ENCODE results near the gene INPP5E. TPM values are rescaled to one million over a fixed set of nuclear protein-coding genes. Genes with fewer than 3 reads are reported as not detected.

INPP5E gene
- total RNA-seq, 4 donors from 2014 or later = 10.0 to 17.8 (median 12.1) TPM

DNA sequence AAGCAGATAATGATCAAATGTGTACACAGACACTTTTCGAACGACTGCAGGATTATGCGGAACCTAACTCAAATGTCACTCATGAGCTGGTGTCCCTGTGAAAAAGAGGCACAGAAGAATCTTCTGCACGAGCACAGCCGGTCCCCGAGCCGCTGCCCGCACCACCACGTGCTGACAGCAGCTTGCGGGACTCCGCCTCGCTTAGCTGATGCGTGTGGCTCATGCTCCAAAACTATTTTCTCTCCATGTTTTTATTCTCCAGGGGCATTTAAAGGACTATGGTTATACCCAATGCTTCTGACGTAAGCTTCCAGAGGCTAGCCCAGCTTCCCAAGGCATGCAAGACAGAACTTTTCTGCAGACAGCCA lies 33.7 kb upstream of the INPP5E start:
- intact Hi-C loops (cut with DNase I; ENCODE audit: low total_unique reads) = no loop called here
- TF ChIP-seq POLR2A (IDR thresholded peaks at IDR 0.05) (no peak), CTCF (IDR thresholded peaks at IDR 0.05) (no peak)
- WGBS, 2 donors = 92 to 93% methylated on average over 14 of the region's 14 CpGs
- DNase-seq (ENCODE audit: low spot score in 2 of 2) = no peak
- H3K4me3 ChIP-seq (ENCODE audit: low read depth, poor library complexity, severe bottlenecking) = no peak overlapping the region

- H3K4me3 ChIP-seq (ENCODE audit: low read depth, poor library complexity, severe bottlenecking) = no peak overlapping the region
- intact Hi-C loops (cut with DNase I; ENCODE audit: low total_unique reads) = no loop called here
- no peak for DNase-seq (ENCODE audit: low spot score in 2 of 2)
- TF ChIP-seq CTCF (IDR thresholded peaks at IDR 0.05) = no peak
- TF ChIP-seq POLR2A (IDR thresholded peaks at IDR 0.05) = no peak
- WGBS, 2 donors = 90 to 91% methylated on average over 27 to 28 of the region's 28 CpGs
Observed at GRCh38 chr9:136472640-136473353, 33.2 kb upstream of the INPP5E start.

DNA sequence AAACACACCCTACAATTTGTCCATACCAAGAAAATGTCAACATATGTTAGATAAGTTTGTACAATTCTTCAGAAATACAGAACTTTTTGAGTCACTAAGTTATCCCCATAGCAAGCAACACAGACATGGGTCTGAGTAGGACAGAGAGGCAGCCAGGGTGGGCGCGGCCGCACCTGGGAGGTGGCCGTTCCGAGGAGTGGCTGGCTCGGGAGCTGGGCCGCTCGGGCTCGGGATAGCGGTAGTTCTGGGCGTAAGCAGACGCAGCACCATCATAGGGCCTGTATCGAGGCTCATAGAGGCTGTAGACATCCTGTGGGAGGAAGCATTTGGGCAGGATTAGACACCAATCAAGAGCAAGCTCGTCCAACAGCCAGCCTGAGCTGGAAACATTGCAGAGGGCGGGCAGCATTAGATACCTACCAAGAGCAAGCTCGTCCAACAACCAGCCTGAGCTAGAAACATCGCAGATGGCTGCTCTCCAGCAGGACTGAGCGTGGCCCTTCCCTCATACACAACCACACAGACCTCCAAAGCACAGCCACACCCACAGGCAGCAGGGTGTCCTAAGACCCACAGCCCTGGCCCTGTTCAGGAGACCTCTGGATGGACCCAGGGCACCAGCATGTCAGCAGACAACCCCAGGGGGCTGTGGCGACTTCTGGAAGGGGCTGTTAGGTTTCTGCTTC lies 32.3 kb upstream of the INPP5E start:
- intact Hi-C loops (cut with DNase I; ENCODE audit: low total_unique reads) = no loop called here
- 86 to 87% methylated on average over 18 to 19 of the region's 19 CpGs for WGBS, 2 donors
- no peak for TF ChIP-seq CTCF (IDR thresholded peaks at IDR 0.05)
- TF ChIP-seq POLR2A (IDR thresholded peaks at IDR 0.05) = no peak
- DNase-seq (ENCODE audit: low spot score in 2 of 2) = no peak
- no peak overlapping the region for H3K4me3 ChIP-seq (ENCODE audit: low read depth, poor library complexity, severe bottlenecking)

- H3K4me3 ChIP-seq (ENCODE audit: low read depth, poor library complexity, severe bottlenecking) = no peak overlapping the region
- intact Hi-C loops (cut with DNase I; ENCODE audit: low total_unique reads) = no loop called here
- 88 to 90% methylated on average over 12 of the region's 12 CpGs for WGBS, 2 donors
Observed at GRCh38 chr9:136470792-136471469, 31.3 kb upstream of the INPP5E start.

GRCh38 chr9:136470356-136470755 lies 30.7 kb upstream of the INPP5E start:
- intact Hi-C loops (cut with DNase I; ENCODE audit: low total_unique reads) = no loop called here
- DNase-seq (ENCODE audit: low spot score in 2 of 2) = no peak
- no peak overlapping the region for H3K4me3 ChIP-seq (ENCODE audit: low read depth, poor library complexity, severe bottlenecking)
- no peak for TF ChIP-seq CTCF (IDR thresholded peaks at IDR 0.05)
- no peak for TF ChIP-seq POLR2A (IDR thresholded peaks at IDR 0.05)
- 92 to 94% methylated on average over 11 of the region's 11 CpGs for WGBS, 2 donors

More at GRCh38 chr9:136470792-136471469, 31.3 kb upstream of the INPP5E start:
- DNase-seq (ENCODE audit: low spot score in 2 of 2) = no peak
- TF ChIP-seq POLR2A (IDR thresholded peaks at IDR 0.05) = no peak
- no peak for TF ChIP-seq CTCF (IDR thresholded peaks at IDR 0.05)

Measured in lower leg skin (tissue), 4 donors.